Measurements from ENCODE around the gene CYB5D1. TPM values are rescaled to one million over a fixed set of nuclear protein-coding genes. Genes with fewer than 3 reads are reported as not detected.
A peak's percentile ranks its signal among the peaks of the same experiment; 100 is the strongest.

CYB5D1 gene
- polyA plus RNA-seq, 5 donors, result 18.7 to 22.7 (median 19.6) TPM

DNA sequence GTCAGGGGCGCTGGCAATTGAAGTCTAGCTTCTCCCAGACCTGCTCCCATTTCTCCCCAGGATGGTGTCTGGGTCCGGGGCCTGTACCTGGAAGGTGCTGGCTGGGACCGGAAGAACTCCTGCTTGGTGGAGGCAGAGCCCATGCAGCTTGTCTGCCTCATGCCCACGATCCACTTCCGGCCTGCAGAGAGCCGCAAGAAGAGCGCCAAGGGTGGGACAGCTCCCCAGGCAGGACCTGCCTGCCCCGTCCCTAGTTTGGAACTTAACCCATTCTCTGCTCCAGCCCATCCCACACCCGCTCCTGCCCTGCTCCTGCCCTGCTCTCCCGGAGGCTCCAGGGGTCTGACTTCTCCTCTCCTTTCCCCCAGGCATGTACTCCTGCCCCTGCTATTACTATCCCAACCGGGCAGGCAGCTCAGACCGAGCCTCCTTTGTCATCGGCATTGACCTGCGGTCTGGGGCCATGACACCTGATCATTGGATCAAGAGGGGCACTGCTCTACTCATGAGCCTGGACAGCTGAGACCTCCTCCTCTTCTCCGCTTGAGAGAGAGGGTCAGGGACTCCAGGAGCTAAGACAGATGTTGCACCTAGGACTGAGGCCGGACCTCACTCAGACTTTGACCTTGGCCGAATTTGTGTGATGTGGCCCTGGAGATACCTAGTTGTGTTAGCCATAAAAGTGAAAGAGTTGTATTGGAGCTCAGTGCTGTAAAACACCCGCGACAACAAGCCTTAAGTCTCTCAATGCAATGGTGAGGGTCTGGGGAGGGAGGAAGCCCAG is 24.6 kb upstream of the CYB5D1 start:
- no peak for DNase-seq

DNA sequence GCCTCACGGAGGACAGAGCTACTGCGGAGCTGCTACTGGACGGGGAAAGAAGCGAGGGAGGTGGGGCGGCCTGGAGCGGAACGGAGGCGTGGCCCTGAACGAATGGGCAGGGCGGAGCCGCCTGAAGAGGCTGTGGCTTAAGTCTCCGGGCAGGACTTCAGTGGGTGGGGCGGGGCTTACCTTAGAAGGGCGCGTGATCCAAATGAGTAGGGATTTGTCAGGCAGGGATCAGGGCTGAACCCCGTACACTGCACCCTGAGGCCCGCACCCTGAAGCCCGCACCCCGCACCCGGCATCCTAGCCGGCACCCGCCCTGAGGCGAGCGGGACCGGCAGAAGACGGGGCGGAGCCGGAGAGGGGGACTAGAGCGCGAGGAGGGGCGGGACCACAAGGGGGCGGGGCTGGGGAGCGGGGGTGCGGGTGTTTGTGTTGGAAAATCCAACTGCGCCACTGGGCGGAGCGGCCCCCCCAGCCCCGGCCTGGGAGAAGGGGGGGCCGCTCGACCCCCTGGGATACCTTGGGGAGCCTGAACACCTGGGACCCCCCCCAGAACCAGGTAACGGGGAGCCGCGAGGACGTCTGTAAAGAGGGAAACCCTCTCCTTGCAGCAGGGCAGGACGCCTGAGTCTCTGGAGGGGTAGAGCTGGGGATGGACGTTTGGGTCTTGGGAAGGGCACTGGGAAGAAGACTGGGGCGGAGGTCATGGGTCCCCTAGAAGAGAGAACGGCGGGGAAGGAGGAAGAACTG is 23.8 kb upstream of the CYB5D1 start, which contains the start of gene KDM6B:
KDM6B (plus strand) TSS at position 423 of the 747 bp plus-strand sequence. CDS start 11,338 bp downstream, outside the sequence.
- DNase-seq, result peak; percentile 93

DNA sequence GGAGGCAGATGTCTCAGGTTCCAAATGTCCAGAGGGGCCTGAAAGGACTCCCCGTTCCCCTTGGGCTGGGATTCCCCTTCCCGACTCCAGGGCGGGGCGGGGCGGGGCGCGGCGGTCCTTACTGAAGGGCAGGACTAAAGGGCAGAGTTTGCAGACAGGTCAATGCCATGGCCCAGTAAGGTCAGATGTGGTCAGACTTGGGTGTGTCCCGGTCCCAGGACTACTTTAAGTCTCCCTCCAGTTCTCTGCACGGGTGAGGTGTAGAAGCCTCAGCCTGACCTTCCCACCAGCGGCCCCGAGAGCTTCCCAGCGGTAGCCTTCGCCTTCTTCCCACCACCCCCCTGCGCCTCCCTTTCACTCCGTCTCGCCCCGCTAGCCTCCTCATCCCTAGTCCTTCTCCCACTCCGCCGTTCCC is 23.3 kb upstream of the CYB5D1 start:
- no peak for DNase-seq

DNA sequence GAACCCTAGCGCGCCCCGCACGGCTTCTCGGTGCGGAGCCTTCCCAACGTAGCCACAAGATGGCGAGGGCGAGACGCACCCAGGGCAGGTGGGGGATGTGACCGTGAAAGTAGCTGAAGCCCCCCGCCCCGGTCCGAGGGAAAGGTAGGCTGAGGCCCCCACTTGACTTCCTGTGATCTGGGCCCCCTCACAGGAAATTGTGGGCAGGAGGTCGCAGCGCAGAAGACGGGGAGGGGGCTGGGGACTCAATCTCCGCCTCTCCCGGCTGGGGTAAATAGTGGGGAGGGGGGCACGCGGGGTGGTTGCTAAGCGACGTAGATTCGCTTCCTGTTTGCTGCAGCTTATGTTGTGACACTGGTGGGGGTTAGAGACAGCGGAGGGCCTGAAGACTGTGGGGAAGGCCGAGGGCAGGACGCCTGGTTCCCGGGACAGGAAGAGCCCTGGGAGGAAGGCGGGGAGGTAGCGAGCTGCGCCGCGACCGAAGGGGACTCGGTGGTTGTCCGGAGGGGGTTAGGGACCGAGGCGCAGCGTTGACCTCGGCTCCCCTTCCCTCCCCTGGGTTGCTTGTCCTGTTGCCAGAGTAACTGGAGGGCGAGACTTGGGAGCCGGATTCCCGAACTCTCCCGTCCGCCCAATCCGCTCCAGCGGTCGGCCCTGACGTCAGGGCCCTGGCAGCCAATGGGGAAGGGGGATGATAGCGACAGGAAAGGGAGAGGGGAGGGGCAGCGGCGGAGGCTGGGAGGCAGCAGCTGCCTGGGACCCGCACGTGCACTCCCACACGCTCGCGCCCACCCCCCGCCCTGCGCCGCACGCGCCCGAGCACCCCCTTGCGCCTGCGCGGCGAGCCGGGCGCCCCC is 22.6 kb upstream of the CYB5D1 start:
- peak; percentile 100 for DNase-seq

DNA sequence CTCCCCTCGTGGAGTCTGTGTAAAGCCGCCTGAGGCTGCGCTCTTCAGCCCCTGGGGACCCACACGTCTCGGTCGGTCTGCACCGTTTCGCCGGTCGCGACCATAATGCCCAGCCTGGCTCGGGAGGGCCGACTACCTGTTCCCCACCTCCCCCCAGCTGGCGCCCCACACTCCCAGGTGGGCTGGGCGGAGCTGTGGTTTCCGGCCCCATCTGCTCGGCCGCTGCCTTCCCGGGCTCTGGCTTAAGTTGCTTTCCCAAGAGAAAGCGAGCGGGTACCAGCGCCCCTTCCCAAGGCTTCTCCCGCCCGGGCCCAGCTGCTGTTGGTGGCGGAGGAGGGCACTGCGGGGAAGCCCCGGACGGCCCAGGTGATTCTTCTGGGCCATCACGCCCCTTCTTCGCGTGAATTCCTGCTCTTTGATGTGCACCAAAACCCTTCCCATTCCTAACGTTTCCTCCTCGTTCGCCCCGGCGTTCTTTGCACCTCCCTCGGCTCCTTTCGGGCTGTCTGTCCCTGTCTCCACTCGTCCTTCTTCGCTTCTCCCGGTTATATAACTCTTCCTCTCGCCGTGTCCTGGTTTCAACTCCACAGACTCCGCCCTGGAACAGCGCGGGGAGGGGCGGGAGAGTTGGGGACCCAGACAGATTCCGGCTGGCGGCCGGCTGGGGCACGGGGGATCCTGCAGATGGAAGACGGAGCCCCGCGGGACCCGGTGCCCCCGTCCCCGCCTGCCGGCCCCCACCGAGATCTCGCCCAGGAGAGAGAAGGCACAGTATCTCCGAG is 21.8 kb upstream of the CYB5D1 start:
- peak; percentile 61 to 67 for DNase-seq

DNA sequence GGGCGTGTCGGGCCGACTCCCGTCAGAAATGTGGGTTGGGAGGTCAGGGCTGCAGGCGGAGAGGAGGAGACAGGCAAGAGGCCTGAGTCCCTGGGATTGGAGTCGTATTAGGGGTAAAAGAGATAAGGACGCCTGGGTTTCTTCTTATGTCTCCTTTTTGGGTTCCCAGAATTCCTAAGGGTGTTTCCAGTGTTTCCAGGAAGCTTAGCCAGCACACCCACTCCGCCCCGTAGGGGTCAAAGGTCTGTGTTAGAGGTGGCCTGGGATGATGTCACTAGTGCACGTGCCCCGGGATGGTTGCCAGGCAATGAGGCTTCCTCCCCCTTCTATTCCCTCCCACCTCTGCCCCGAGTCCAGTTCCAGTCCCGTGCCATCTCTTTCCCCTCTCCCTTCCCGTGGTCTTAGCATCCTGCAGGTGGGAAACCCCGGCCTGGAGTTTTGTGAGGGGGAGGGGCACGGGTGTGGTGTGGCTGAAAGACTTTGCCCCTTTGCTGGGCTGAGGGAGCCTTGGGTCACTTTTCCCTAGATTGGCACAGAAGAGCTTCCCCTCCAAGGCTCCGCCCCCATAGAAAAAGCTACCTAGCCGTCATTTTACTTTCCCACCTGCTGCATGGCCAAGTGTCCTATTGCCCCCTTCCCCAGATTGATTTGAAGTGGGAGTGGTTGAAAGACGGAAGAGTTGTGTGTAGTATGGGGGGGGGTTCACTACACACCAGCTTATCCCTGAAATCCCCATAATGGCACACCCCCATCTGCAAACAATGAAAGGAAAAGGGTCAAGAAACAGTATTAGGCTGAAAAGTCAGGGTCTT is 21.0 kb upstream of the CYB5D1 start:
- peak; percentile 85 to 88 for DNase-seq

DNA sequence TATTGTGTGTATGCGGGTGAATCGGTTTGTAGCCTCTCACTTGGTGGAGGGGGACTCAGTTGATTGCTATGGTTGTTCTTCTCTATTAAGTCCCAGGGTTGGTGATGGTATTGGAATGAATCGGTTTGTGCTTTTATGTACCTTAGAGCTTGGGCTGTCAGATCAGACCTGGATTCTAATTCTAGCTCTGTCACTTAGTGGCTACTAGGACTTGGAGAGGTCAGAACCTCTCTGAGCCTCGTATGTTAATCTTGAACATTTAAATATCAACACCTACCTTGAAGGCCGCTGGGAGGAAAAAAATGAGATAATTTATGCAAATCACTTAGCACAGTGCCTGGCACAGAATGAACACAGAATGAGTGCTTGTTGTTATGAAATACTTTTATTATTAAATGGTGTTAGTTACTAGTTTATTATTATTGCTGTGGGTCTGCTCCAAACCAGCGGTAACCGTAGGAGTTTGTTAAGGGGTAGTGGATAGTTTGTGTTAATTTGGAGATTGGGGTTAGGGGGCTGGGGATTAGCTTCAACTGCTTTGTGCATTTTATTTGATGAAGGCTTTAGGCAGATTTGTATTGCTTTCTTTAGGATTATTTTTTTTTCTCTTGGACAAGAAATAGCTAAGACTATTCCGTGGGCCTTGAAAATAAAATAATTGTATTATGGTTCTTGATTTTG is 20.3 kb upstream of the CYB5D1 start:
- DNase-seq, result no peak

DNA sequence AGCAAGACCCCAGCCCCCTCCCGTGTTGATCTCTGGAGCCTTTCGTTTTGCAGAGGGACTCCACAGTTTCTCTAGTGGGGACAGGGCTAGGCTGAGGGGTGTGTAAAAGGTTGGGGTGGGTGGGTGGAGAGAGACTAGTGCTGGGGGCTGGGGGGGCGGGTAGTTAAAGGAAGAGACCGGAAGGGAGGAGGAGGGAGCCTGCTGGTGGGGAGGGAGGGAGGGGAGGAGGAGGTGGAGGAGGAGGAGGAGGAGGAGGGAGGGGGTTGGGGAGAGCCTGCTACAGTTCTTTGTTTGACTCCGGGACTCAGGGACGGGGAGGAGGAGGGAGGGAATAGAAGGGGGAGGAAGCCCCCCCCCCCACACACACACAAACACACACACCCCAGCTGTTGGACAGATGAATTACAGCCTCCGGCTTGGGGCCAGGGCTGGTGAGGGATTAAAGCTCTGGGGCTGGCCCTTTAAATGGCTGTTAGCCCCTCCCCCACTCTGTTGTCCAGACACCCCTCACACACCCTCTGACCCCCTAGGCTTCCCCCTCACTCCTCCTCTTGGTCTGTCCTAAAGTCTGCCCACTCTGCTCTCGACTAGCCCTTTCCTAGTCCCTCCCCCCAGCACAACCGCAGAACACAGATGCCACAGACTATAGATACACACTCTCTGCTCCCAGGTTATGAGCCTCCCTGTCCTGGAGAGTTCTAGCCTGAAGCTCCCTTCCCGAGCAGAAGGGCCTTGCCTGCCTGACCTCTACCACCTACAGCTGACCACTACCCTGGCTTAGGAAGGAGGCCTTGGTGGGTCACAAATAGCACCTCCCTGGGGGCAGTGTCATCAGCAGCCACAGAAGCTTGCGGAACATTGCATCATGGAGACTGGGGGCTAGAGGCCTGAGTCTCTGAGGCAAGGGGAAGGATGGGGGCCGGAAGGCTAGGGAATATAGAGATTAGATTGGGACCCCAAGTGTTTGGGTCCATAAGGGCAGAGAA is 19.4 kb upstream of the CYB5D1 start:
- DNase-seq, result peak in 1 of 2 donors; percentile 56

DNA sequence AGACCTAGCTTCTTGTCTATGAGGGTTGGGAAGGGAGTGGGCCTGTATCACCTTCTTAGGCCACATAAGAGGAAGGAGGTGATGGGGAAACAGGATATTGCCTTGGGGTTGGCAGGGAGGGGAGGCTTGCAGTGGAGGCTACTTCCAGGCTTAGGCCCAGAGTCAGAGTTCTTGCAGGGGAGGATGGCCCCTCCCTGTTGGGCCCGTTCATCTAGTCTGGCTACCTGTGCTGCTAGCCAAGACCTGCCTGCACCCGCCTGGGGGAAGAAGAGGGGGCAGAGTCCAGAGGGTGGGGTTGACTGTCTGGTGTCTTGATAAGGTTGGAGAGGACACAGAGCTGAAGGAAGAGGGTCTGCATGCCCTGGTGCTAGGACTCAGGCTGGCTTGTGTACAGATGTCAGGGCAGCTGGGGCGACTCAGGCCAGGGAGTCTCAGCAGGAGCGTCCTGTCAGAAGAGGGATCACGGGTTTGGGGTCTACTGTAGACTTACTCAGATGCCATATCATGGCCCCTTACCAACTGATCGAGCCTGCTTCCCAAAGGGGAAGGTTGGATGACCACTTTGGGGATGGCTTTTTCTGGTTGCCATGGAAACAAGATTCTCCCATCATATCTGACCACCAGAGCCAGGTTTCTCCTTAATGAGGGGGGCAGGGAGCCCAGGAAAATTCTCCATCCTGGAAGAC is 18.5 kb upstream of the CYB5D1 start:
- DNase-seq, result no peak

DNA sequence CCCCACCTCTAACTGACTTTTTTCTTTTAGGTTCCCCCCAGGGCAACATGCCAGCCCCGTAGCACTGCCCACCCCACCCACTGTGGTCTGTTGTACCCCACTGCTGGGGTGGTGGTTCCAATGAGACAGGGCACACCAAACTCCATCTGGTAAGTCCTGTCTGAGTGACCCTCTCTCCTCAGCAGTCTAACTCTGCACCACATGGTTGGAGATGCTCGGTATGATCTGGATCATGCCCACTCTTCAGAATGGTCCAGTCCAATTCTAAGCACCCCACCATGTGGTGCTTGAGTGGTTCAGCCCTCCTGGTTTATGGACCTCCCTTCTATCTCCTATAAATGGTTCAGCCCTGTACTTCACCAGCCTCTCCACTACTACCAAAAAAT is 17.9 kb upstream of the CYB5D1 start:
- DNase-seq, result no peak

DNA sequence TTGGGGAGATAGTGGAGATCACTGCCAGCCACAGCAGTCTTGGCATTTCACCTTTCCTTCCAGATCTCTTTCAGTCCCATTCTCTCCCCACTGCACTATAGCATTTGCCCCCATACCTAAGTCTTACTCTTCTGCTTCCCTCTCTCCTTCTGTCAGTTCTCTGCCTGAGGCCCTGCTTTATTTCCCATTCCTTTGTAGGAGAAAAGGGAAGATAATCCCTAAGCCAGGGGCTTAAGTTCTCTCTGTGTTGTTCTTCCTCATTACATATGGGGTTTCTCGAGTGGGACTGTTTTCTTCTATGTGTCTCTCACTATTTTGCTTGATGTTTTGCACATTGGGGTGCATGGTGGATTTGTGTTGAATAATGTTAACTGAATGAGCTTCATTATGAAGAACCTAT is 17.4 kb upstream of the CYB5D1 start:
- DNase-seq, result no peak

DNA sequence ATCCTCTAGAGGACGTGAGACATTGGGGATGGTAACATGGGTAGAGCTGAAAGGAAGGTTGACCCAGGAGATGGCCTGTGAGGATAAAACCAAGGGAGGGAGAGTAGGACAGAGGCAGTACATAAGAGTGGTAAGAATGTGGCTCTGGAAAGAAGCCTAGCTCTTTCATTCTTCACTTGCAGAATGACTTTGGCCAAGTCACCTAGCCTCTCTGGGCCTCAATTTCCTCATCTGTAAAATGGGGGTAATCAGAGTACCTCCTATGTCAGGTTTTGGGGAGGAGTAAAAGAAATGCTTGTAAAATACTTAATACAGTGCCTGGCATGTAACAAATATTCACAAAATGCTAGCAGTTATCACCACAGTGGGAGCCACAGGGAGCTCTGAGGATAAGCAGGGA is 16.9 kb upstream of the CYB5D1 start:
- no peak for DNase-seq

DNA sequence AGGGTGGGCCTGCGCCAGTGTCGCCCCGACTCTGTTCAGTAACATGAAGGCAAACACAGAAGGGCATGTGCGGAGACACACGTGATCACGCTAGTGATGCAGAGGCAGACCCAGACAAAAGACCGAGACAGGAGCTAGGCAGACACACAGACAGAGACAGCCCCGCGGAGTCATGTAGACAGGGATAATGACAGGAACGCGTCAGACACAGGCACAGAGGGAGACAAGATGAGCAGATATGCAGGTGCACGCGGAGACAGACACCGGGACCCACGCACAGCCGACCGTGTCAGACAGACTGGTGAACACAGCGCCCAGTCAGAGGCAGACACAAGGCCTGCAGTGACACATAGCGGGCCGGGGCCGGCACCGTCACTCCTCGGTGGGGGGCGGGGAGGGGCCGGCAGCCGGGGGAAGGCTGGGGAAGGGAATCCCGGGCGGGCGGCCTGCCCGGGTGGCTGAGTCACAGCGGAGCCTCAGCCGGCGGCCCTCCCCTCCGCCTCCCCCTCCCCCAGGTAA is 16.3 kb upstream of the CYB5D1 start:
- no peak for DNase-seq

DNA sequence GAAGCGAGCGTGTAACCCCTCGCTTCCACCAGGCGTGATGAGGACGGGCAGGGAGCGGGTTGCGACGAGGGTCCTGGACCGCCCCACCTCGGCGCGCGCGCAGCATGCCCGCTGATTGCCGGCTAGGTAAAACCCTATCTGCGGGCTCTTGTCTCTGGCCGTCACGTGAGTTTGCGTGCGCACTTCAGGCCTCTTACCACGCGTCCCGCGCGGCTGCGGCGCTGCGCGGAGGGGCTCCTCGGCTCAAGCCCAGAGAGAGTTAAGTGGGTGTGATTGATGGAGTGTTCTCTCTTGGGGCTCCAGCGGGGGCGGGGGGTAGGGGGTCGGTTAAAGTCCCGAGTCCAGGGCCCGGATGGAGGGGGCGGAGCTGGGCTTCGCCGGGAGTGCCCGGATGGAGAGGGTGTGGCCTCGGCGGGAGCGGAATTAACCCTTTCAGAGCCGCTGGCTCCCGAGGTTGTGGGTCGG is 15.9 kb upstream of the CYB5D1 start:
- peak; percentile 90 to 92 for DNase-seq

DNA sequence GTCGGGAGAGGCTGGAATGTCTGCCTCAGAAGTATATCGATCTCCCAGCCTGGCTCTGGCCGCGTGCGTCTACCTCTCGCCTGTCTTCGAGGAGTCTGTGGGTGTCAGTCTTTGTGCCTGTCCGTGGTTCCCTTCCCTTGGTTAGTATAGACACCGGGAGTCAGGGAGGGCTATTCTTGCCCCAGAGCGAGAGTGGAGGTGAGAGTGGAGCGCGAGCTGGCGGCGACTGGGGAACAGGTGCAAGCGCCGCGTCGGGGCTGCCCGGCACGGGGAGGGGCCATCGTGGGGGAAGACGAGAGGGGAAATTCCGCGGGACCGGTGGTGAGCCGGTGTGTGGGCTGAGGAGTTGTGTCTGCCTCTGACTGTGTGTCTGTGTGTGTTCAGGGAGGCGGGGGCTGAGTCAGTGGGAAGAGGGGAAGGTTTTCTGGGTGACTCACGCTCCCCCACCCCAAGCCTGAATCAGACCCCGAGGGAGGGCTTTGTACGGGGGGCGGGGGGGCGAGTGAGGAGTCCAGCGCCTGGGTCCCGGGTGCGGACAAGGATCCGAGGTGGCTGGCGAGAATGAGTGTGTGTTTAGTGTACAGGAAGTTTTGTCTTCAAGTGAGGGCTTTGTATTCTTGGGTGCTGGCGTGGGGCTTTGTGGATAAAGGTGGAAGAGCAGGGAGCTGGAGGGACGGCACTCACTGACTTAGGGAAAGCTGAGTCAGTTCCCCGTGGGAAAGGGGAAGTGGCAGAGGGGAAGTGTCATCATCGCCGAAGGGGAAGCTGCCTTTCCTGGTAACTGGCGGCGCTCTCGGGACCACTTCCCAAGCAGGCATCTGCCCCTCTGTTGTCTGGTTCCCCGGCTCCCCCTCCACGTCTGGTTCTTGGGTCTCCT is 15.2 kb upstream of the CYB5D1 start:
- DNase-seq, result peak; percentile 59 to 64

DNA sequence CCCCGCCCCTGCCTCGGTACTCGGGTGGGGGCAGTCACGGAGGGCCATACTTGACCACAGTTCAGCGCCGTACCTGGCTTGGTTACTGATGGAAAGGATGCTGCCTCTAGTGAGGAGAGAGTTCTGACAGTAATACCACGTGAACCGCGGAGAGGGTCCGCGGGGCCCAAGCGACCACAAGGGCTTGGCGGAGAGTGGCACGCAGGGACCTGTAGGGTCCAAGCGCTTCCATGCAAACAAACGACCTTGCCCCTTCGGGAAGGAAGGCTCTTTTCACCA is 14.6 kb upstream of the CYB5D1 start:
- DNase-seq, result no peak

All from right lung (tissue), 5 donors.